HepG2 (cell line): ENCODE data around the gene HABP4. TPM values are rescaled to one million over a fixed set of nuclear protein-coding genes. Genes with fewer than 3 reads are reported as not detected.
A peak's percentile ranks its signal among the peaks of the same experiment; 100 is the strongest.

Experiments
- BHLHE40 ChIP-seq: IDR thresholded peaks from 2 replicates; pipeline ENCODE4 v1.6.1; 2011; ENCODE audit warnings: low read length, improper control_type of control experiment
- EHMT2 ChIP-seq: fragments of 200-600 bp; sonication (generic); IDR thresholded peaks from 2 replicates; pipeline ENCODE4 v1.7.0; 2017; ENCODE audit warnings: antibody characterized with exemption, low read depth, low read length, borderline replicate concordance
- FOXP1 ChIP-seq, 2 experiments: fragments of 450-650 bp in 1 of 2; IDR thresholded peaks; 2 replicates each; pipeline ENCODE4 v1.6.1; 2017 to 2018; ENCODE audit warnings: antibody characterized with exemption in 1 of 2
- FOXP4 ChIP-seq: sonication (generic); formaldehyde crosslinking; IDR thresholded peaks from 2 replicates; pipeline ENCODE4 v1.4.0; 2020; ENCODE audit warnings: missing genetic modification reagents
- HNF4A ChIP-seq: sonication (generic); formaldehyde crosslinking; IDR thresholded peaks from 2 replicates; pipeline ENCODE4 v1.4.0; 2020; ENCODE audit warnings: missing genetic modification reagents
- JARID2 ChIP-seq: sonication (generic); formaldehyde crosslinking; IDR thresholded peaks from 2 replicates; pipeline ENCODE4 v1.8.1; 2023; ENCODE audit warnings: missing genetic modification reagents, inconsistent platforms; ENCODE audit not compliant: insufficient replicate concordance
- KDM6A ChIP-seq: IDR thresholded peaks from 2 replicates; pipeline ENCODE4 v1.6.1; 2016; ENCODE audit warnings: low read depth
- MIER3 ChIP-seq: IDR thresholded peaks from 2 replicates; pipeline ENCODE4 v1.6.1; 2016; ENCODE audit warnings: missing compliant biosample characterization, borderline replicate concordance
- MXI1 ChIP-seq: IDR thresholded peaks from 3 replicates; pipeline ENCODE4 v1.6.1; 2012; ENCODE audit warnings: low read depth, low read length, inconsistent platforms, borderline replicate concordance
- NCOR1 ChIP-seq: fragments of 200-600 bp; sonication (generic); IDR thresholded peaks from 2 replicates; pipeline ENCODE4 v1.7.0; 2017; ENCODE audit warnings: antibody characterized with exemption, low read length, borderline replicate concordance
- POLR2G ChIP-seq: fragments of 200-400 bp; formaldehyde crosslinking; IDR thresholded peaks from 2 replicates; pipeline ENCODE4 v1.6.1; 2018; ENCODE audit warnings: mild to moderate bottlenecking, low read depth, low read length, moderate library complexity
- RAD51 ChIP-seq: fragments of 450-650 bp; IDR thresholded peaks from 2 replicates; pipeline ENCODE4 v1.6.1; 2016; ENCODE audit warnings: borderline replicate concordance
- RBFOX2 ChIP-seq: fragments of 200-400 bp; formaldehyde crosslinking; IDR thresholded peaks from 2 replicates; pipeline ENCODE4 v1.6.1; 2017; ENCODE audit warnings: low read depth, mild to moderate bottlenecking, low read length
- SAP130 ChIP-seq: IDR thresholded peaks from 2 replicates; pipeline ENCODE4 v1.6.1; 2016; ENCODE audit warnings: low read depth
- SRSF9 ChIP-seq: fragments of 200-400 bp; formaldehyde crosslinking; IDR thresholded peaks from 2 replicates; pipeline ENCODE4 v1.6.1; 2018; ENCODE audit warnings: borderline replicate concordance, mild to moderate bottlenecking, low read depth, low read length; ENCODE audit not compliant: insufficient read depth, poor library complexity, severe bottlenecking
- TAF1 ChIP-seq: sonication (generic); formaldehyde crosslinking; IDR thresholded peaks from 2 replicates; pipeline ENCODE4 v1.4.0; 2020; ENCODE audit warnings: missing genetic modification reagents
- TEAD3 ChIP-seq: optimal IDR thresholded peaks from 2 replicates; pipeline ENCODE3; 2016; ENCODE audit warnings: borderline replicate concordance
- TFDP2 ChIP-seq: sonication (generic); formaldehyde crosslinking; IDR thresholded peaks from 2 replicates; pipeline ENCODE4 v1.4.0; 2020; ENCODE audit warnings: missing genetic modification reagents
- TP53 ChIP-seq: sonication (generic); formaldehyde crosslinking; conservative IDR thresholded peaks from 2 replicates; pipeline ENCODE4 v1.4.0; 2020; ENCODE audit warnings: missing genetic modification reagents
- ZMYM4 ChIP-seq: sonication (generic); formaldehyde crosslinking; IDR thresholded peaks from 2 replicates; pipeline ENCODE4 v1.8.1; 2023; ENCODE audit warnings: mild to moderate bottlenecking, missing genetic modification reagents
- ZNF264 ChIP-seq: sonication (generic); formaldehyde crosslinking; IDR thresholded peaks from 2 replicates; pipeline ENCODE4 v1.4.0; 2020; ENCODE audit warnings: missing genetic modification reagents
- ZNF501 ChIP-seq: sonication (generic); formaldehyde crosslinking; IDR thresholded peaks from 2 replicates; pipeline ENCODE4 v1.5.1; 2020; ENCODE audit warnings: mild to moderate bottlenecking, moderate library complexity, missing genetic modification reagents
- ZSCAN29 ChIP-seq: sonication (generic); formaldehyde crosslinking; conservative IDR thresholded peaks from 2 replicates; pipeline ENCODE4 v1.4.0; 2020; ENCODE audit warnings: mild to moderate bottlenecking, missing genetic modification reagents
- polyA plus RNA-seq, 8 experiments: library from polyadenylated mRNA; depleted of rRNA in 3 of 8; stranded (reverse) in 7 of 8; unstranded in 1 of 8; fragments of >200 nt; fragmentation: Illumina TruSeq in 4 of 8; extraction: Trizol in 4 of 8; gene quantifications; 2 replicates each; pipeline versions ENCODE4 v1.2.1 to v1.2.3, GENCODE V29; 2011 to 2016; ENCODE audit warnings: low read depth in 4 of 8, missing spikeins in 1 of 8, mixed read lengths in 1 of 8; ENCODE audit not compliant: insufficient read depth in 1 of 8
- total RNA-seq, 5 experiments: library from RNA; depleted of rRNA; stranded (reverse); fragments of >200 nt; fragmentation: Illumina TruSeq; extraction: Trizol; gene quantifications; 2 replicates each; pipeline ENCODE4 v1.2.3, GENCODE V29; 2016; ENCODE audit warnings: low read depth in 1 of 5
- TF ChIP-seq, protein P1 (sequence below): IDR thresholded peaks from 2 replicates; pipeline ENCODE4 v1.6.1; 2016
- TF ChIP-seq, protein P2 (sequence below): IDR thresholded peaks from 2 replicates; pipeline ENCODE4 v1.6.1; 2016; ENCODE audit warnings: low read depth, borderline replicate concordance

HABP4 gene
- total and polyA plus RNA-seq, 2 of the 13 experiments (the other 11 are each of a cell fraction or from before 2014, with no cell fraction given) = 14.3 to 26.6 TPM

- TF ChIP-seq, protein P1, sequence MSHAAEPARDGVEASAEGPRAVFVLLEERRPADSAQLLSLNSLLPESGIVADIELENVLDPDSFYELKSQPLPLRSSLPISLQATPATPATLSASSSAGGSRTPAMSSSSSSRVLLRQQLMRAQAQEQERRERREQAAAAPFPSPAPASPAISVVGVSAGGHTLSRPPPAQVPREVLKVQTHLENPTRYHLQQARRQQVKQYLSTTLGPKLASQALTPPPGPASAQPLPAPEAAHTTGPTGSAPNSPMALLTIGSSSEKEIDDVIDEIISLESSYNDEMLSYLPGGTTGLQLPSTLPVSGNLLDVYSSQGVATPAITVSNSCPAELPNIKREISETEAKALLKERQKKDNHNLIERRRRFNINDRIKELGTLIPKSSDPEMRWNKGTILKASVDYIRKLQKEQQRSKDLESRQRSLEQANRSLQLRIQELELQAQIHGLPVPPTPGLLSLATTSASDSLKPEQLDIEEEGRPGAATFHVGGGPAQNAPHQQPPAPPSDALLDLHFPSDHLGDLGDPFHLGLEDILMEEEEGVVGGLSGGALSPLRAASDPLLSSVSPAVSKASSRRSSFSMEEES (CRISPR knock-in tag) = 0 out of 2 replicates have a peak, but pooled peaks have one; percentile 43
- TF ChIP-seq JARID2 (CRISPR knock-in tag) = no peak
- TF ChIP-seq, protein P2, sequence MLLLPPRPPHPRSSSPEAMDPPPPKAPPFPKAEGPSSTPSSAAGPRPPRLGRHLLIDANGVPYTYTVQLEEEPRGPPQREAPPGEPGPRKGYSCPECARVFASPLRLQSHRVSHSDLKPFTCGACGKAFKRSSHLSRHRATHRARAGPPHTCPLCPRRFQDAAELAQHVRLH (CRISPR knock-in tag) = peak; percentile 68; the same call in 1 of the 2 replicates
- peak; percentile 32; the same call in 1 of the 2 replicates for TF ChIP-seq FOXP4 (CRISPR knock-in tag)
- TF ChIP-seq ZMYM4 (CRISPR knock-in tag) = peak; percentile 94
- peak; percentile 78; the same call in 1 of the 2 replicates for TF ChIP-seq SAP130 (CRISPR knock-in tag)
- TF ChIP-seq TEAD3 (CRISPR knock-in tag) = peak; percentile 58
- TF ChIP-seq BHLHE40 = 0 out of 2 replicates have a peak, but pooled peaks have one; percentile 24
- TF ChIP-seq POLR2G = peak; percentile 44; the same call in 1 of the 2 replicates
- peak; percentile 51; the same call in 1 of the 2 replicates for TF ChIP-seq KDM6A (CRISPR knock-in tag)
- TF ChIP-seq RAD51 = 0 out of 2 replicates have a peak, but pooled peaks have one; percentile 28
- peak; percentile 23; the same call in 1 of the 3 replicates for TF ChIP-seq MXI1
- peak; percentile 90; the same call in 1 of the 2 replicates for TF ChIP-seq NCOR1
- 0 out of 2 replicates have a peak, but pooled peaks have one; percentile 76 for TF ChIP-seq MIER3 (CRISPR knock-in tag)
- TF ChIP-seq EHMT2 = 0 out of 2 replicates have a peak, but pooled peaks have one; percentile 36
- TF ChIP-seq ZSCAN29 (CRISPR knock-in tag) = peak; percentile 55; the same call in 1 of the 2 replicates
- no peak for TF ChIP-seq TP53 (CRISPR knock-in tag)
- TF ChIP-seq TAF1 = peak; percentile 40; the same call in 1 of the 2 replicates
- TF ChIP-seq HNF4A (CRISPR knock-in tag) = peak; percentile 88
- no peak for TF ChIP-seq SRSF9
- TF ChIP-seq RBFOX2 = peak; percentile 63
- peak; percentile 20; the same call in 1 of the 2 replicates for TF ChIP-seq TFDP2 (CRISPR knock-in tag)
- TF ChIP-seq FOXP1 (IDR thresholded peaks at IDR 0.05) = no peak
- TF ChIP-seq FOXP1 (CRISPR knock-in tag; IDR thresholded peaks at IDR 0.05) = peak; percentile 40; the same call in 1 of the 2 replicates
- peak; percentile 67 for TF ChIP-seq ZNF501 (CRISPR knock-in tag)
- 0 out of 2 replicates have a peak, but pooled peaks have one; percentile 52 for TF ChIP-seq ZNF264 (CRISPR knock-in tag)
These were observed 41.3 kb upstream of the HABP4 start (continued) for GRCh38 chr9:96408409-96409280.
